NT2/D1 (cell line): ENCODE data around the gene SUN5.

ENCODE experiments used
- SUZ12 ChIP-seq: IDR thresholded peaks from 2 replicates; pipeline ENCODE4 v1.6.1; 2011; ENCODE audit not compliant: insufficient read length, insufficient read depth; ENCODE audit errors: extremely low read depth
- YY1 ChIP-seq: IDR thresholded peaks from 2 replicates; pipeline ENCODE4 v1.6.1; 2011; ENCODE audit not compliant: insufficient read length, insufficient read depth
- ZNF274 ChIP-seq: IDR thresholded peaks from 2 replicates; pipeline ENCODE4 v1.6.1; 2011; ENCODE audit warnings: mild to moderate bottlenecking, low read depth, low read length

DNA sequence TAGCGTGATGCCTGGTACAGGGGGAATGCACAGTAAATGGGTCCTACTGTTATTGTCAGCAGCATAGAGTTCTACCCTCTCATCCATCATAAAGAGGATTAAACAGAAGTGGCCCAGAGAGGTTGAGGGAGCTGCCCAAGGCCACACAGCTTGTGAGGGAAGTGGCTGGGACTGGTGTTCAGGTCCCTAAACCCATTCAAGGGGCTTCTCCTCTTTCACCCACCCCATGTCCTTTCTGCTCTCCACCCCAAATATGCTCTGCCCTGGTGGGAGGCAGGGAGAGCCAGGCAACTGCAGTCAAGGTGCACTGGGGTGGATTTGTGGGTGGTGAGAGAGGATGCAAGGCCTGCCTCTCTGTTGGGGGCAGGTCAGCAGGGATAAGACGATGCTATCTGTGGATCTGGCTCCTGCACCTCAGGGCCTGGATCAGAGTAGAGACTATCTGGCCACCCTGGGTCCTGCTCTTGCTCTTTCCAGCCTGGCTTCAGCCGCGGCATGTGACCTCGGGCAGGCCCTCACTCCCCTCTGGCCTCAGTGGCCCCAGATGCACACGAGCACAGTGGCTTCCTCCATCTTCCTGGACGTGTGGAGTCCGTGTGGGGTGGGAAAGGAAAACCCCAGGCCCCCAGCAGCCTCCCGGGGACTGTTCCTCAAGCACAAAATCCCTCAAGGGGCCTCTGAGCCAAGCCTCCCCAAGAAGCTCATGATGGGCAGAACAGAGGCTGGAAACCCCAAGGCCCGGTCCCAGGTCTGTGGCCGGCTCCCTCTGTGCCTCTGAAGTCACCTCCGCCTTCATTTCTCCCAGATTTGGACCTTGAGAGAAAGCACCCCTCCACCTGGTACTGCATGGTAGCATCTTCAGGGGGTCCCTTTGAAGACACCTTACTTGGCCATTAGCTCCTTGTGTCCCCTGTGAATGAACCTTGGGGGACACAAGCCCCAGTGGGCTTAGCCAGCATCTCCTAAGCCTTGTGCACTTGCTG is 23.8 kb upstream of the SUN5 start:
- no peak for TF ChIP-seq YY1
- no peak for TF ChIP-seq ZNF274
- TF ChIP-seq SUZ12, result no peak
